Keratinocyte (primary cell): ENCODE results near the gene SRGAP3. TPM values are rescaled to one million over a fixed set of nuclear protein-coding genes. Genes with fewer than 3 reads are reported as not detected.
A peak's percentile ranks its signal among the peaks of the same experiment; 100 is the strongest.

ENCODE experiments used
- DNase-seq: peaks from one replicate; pipeline ENCODE4 v3.0.0-alpha.2; 2011; ENCODE audit warnings: low read depth, missing footprints, low spot score
- FAIRE-seq: peaks from 2 replicates; lab custom pipeline; 2011; peaks lifted over from hg19 to GRCh38; lab: Jason Lieb, UNC
- H2AFZ ChIP-seq: 2 replicates; pipeline ENCODE4 v1.6.0; 2012; ENCODE audit warnings: low read length, control low read depth, inconsistent platforms; ENCODE audit not compliant: control insufficient read depth
- H3K27ac ChIP-seq: 2 replicates; pipeline ENCODE4 v1.5.1; 2011; ENCODE audit warnings: low read length; ENCODE audit not compliant: control insufficient read depth, insufficient read depth
- H3K27me3 ChIP-seq: 3 replicates; pipeline ENCODE4 v1.6.0; 2011; ENCODE audit warnings: low read length; ENCODE audit not compliant: control insufficient read depth, insufficient read depth; ENCODE audit errors: extremely low read depth
- H3K36me3 ChIP-seq, 2 experiments: 2 replicates in 1 of 2; 3 replicates in 1 of 2; pipeline ENCODE4 v1.5.1; 2011; ENCODE audit warnings: low read length in 2 of 2, mild to moderate bottlenecking in 1 of 2; ENCODE audit not compliant: control insufficient read depth in 2 of 2, insufficient read depth in 2 of 2; ENCODE audit errors: extremely low read depth in 1 of 2
- H3K4me1 ChIP-seq: 3 replicates; pipeline ENCODE4 v1.5.1; 2011; ENCODE audit warnings: low read length; ENCODE audit not compliant: control insufficient read depth, insufficient read depth; ENCODE audit errors: extremely low read depth
- H3K4me2 ChIP-seq: 3 replicates; pipeline ENCODE4 v1.6.0; 2011; ENCODE audit warnings: low read depth, low read length; ENCODE audit not compliant: control insufficient read depth, insufficient read depth; ENCODE audit errors: extremely low read depth
- H3K4me3 ChIP-seq, 3 experiments: fragments of 200-600 bp in 1 of 3; sonication (generic) in 1 of 3; 2 replicates in 2 of 3; 3 replicates in 1 of 3; pipeline ENCODE4 v1.5.1; 2011 to 2016; ENCODE audit warnings: low read length in 3 of 3, mild to moderate bottlenecking in 3 of 3, control low read depth in 2 of 3, inconsistent platforms in 1 of 3, low read depth in 1 of 3, mixed read lengths in 1 of 3, mixed run types in 1 of 3, moderate library complexity in 1 of 3; ENCODE audit not compliant: control insufficient read depth in 2 of 3, insufficient read depth in 2 of 3; ENCODE audit errors: extremely low read depth in 1 of 3
- H3K79me2 ChIP-seq: 2 replicates; pipeline ENCODE4 v1.6.0; 2012; ENCODE audit warnings: low read length; ENCODE audit not compliant: control insufficient read depth, insufficient read depth
- H3K9ac ChIP-seq: 3 replicates; pipeline ENCODE4 v1.6.0; 2011; ENCODE audit warnings: low read length; ENCODE audit not compliant: control insufficient read depth, insufficient read depth; ENCODE audit errors: extremely low read depth
- H3K9me1 ChIP-seq: 3 replicates; pipeline ENCODE4 v1.6.0; 2011; ENCODE audit warnings: low read length; ENCODE audit not compliant: control insufficient read depth, insufficient read depth; ENCODE audit errors: extremely low read depth
- H3K9me3 ChIP-seq: 2 replicates; pipeline ENCODE4 v1.5.1; 2012; ENCODE audit warnings: low read depth, low read length; ENCODE audit not compliant: control insufficient read depth
- H4K20me1 ChIP-seq: 3 replicates; pipeline ENCODE4 v1.6.0; 2011; ENCODE audit warnings: low read length; ENCODE audit not compliant: control insufficient read depth, insufficient read depth; ENCODE audit errors: extremely low read depth
- EZH2 ChIP-seq: IDR thresholded peaks from one replicate; pipeline ENCODE4 v1.6.1; 2012; ENCODE audit warnings: inconsistent platforms, mild to moderate bottlenecking, low read length, moderate library complexity
- dilution Hi-C: fragments of 300-500 bp; cut with MboI; formaldehyde crosslinking; loops from one replicate; pipeline ENCODE4 v1.7.0; 2020; ENCODE audit warnings: low sequenced_read_pairs; ENCODE audit not compliant: extremely low pct_ligation_motif_present
- polyA plus RNA-seq, 5 experiments: library from polyadenylated mRNA; depleted of rRNA in 3 of 5; stranded (reverse) in 3 of 5; stranded (forward) in 1 of 5; unstranded in 1 of 5; fragments of >200 nt; gene quantifications; 1 replicate in 1 of 5; 2 replicates in 3 of 5; 3 replicates in 1 of 5; pipeline versions ENCODE4 v1.2.1 to v1.2.3, GENCODE V29; 2011 to 2012; ENCODE audit warnings: missing spikeins in 2 of 5, low read depth in 1 of 5, low replicate concordance in 1 of 5
- TF ChIP-seq, protein P1 (sequence below), 3 experiments: IDR thresholded peaks in 1 of 3; conservative IDR thresholded peaks in 1 of 3; optimal IDR thresholded peaks in 1 of 3; 2 replicates in 2 of 3; 3 replicates in 1 of 3; pipeline versions ENCODE3 to v1.5.1; 2011; ENCODE audit warnings: low read length in 3 of 3, mild to moderate bottlenecking in 3 of 3, moderate library complexity in 2 of 3, control low read depth in 1 of 3, inconsistent platforms in 1 of 3; ENCODE audit not compliant: insufficient read depth in 2 of 3; ENCODE audit errors: extremely low read depth in 1 of 3

The SRGAP3 gene
- polyA plus RNA-seq, 1 donor (not counting 4 experiments of a cell fraction or from before 2014, with no cell fraction given): 7.2 TPM

DNA sequence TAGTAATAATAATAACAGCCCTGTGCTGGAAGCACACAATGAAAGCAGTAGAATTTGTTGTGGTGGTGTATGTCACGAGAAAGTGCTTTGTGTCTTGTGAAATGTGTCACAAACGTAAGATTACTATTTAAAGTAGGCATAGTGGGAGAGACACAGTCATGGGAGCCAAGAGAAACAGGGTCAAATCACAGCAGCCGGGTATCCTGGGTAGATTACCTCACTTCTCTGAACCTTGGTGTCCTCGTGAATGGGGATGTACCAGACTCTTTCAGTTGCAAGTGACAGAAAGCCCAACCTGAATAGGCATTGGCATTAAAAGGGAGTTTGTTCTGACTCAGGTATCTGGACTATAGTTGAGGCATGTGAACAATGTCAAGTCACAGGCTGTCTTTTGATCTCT is 29.1 kb upstream of the SRGAP3 start:
- TF ChIP-seq EZH2: no peak
- TF ChIP-seq, protein P1, sequence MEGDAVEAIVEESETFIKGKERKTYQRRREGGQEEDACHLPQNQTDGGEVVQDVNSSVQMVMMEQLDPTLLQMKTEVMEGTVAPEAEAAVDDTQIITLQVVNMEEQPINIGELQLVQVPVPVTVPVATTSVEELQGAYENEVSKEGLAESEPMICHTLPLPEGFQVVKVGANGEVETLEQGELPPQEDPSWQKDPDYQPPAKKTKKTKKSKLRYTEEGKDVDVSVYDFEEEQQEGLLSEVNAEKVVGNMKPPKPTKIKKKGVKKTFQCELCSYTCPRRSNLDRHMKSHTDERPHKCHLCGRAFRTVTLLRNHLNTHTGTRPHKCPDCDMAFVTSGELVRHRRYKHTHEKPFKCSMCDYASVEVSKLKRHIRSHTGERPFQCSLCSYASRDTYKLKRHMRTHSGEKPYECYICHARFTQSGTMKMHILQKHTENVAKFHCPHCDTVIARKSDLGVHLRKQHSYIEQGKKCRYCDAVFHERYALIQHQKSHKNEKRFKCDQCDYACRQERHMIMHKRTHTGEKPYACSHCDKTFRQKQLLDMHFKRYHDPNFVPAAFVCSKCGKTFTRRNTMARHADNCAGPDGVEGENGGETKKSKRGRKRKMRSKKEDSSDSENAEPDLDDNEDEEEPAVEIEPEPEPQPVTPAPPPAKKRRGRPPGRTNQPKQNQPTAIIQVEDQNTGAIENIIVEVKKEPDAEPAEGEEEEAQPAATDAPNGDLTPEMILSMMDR (optimal IDR thresholded peaks at IDR 0.05 in 1 of 3, IDR thresholded peaks at IDR 0.05 in 1 of 3, conservative IDR thresholded peaks at IDR 0.05 in 1 of 3; ENCODE audit: extremely low read depth in 1 of 3, insufficient read depth in 2 of 3, low read length in 3 of 3): no peak
- Histone ChIP-seq H3K9me3 (peaks cover 2% of the 10 kb centered on the region), H3K9me1 (no peaks in the 10 kb centered on the region), H3K27me3 (no peaks in the 10 kb centered on the region), H3K4me1 (no peaks in the 10 kb centered on the region), H4K20me1 (no peaks in the 10 kb centered on the region), H3K27ac (no peak overlapping the region), H2AFZ (no peak overlapping the region), H3K4me2 (no peak overlapping the region), H3K36me3 (no peaks in the 10 kb centered on the region), H3K4me3 (no peak overlapping the region), H3K79me2 (no peaks in the 10 kb centered on the region), H3K9ac (no peak overlapping the region)
- dilution Hi-C loops: no loop called here
- DNase-seq (no peak), FAIRE-seq (peak; percentile 5)

- no peak overlapping the region for H3K4me3 ChIP-seq
- no peaks in the 10 kb centered on the region for H3K79me2 ChIP-seq
- H3K4me1 ChIP-seq: no peaks in the 10 kb centered on the region
- H3K27me3 ChIP-seq: no peaks in the 10 kb centered on the region
- H3K9ac ChIP-seq: no peak overlapping the region
- dilution Hi-C loops: no loop called here
- DNase-seq: no peak
- TF ChIP-seq EZH2: no peak
- TF ChIP-seq, protein P1 (optimal IDR thresholded peaks at IDR 0.05 in 1 of 3, IDR thresholded peaks at IDR 0.05 in 1 of 3, conservative IDR thresholded peaks at IDR 0.05 in 1 of 3; ENCODE audit: extremely low read depth in 1 of 3, insufficient read depth in 2 of 3, low read length in 3 of 3): no peak
- no peaks in the 10 kb centered on the region for H4K20me1 ChIP-seq
- FAIRE-seq: no peak
- H3K4me2 ChIP-seq: no peak overlapping the region
- H3K9me3 ChIP-seq: peaks cover 2% of the 10 kb centered on the region
- no peaks in the 10 kb centered on the region for H3K9me1 ChIP-seq
- H3K36me3 ChIP-seq: no peaks in the 10 kb centered on the region
- H2AFZ ChIP-seq: no peak overlapping the region
- no peak overlapping the region for H3K27ac ChIP-seq
Measured at GRCh38 chr3:9278085-9278484, 28.6 kb upstream of the SRGAP3 start.
